ENCODE measurements around the gene COX17. TPM values are rescaled to one million over a fixed set of nuclear protein-coding genes. Genes with fewer than 3 reads are reported as not detected.

COX17 gene
- total RNA-seq, 1 experiment from 2014 or later: 51.3 TPM

GRCh38 chr3:119652306-119653033 lies 24.7 kb downstream of the COX17 start:
- Mint-ChIP-seq H3K9me3 (ENCODE audit: low read depth, unreplicated experiment) (no peaks in the 10 kb centered on the region), H3K27ac (ENCODE audit: unreplicated experiment) (no peak overlapping the region), H3K27me3 (ENCODE audit: unreplicated experiment) (no peaks in the 10 kb centered on the region), H3K36me3 (ENCODE audit: insufficient read depth, unreplicated experiment) (no peaks in the 10 kb centered on the region), H3K4me3 (ENCODE audit: low read depth, unreplicated experiment) (no peak overlapping the region), H3K4me1 (ENCODE audit: low read depth, unreplicated experiment) (no peaks in the 10 kb centered on the region)
- CTCF ChIA-PET: no interaction called here
- DNase-seq: no peak
- BruUV-seq (replicated peaks): no TSS peak
- no peak for TF ChIP-seq CTCF (IDR thresholded peaks at IDR 0.05; ENCODE audit: unreplicated experiment)
- intact Hi-C loops (cut with micrococcal nuclease; ENCODE audit: unreplicated experiment): no loop called here

DNA sequence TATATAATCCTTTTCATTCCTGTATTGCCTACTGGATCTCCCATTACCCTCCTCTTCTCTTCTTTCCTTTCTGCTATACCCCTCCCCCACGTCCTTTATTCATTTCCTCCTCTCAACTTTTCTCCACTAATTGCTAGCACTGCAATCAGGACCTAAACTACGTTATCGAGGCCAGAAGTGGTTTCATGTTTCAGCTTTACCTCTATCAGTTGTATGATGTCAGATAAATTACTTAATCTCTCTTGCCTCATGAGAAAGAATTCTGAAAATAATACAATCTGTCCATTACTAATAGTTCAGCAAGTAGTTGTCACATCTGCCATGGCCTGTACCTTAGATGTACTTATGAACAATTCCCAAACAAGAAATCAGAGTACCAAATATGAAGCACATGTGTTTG lies 27.4 kb downstream of the COX17 start:
- no peaks in the 10 kb centered on the region for H3K4me1 Mint-ChIP-seq (ENCODE audit: low read depth, unreplicated experiment)
- no peak for DNase-seq
- no peak overlapping the region for H3K27ac Mint-ChIP-seq (ENCODE audit: unreplicated experiment)
- CTCF ChIA-PET: no interaction called here
- BruUV-seq (replicated peaks): no TSS peak
- H3K4me3 Mint-ChIP-seq (ENCODE audit: low read depth, unreplicated experiment): no peak overlapping the region
- H3K36me3 Mint-ChIP-seq (ENCODE audit: insufficient read depth, unreplicated experiment): no peaks in the 10 kb centered on the region
- intact Hi-C loops (cut with micrococcal nuclease; ENCODE audit: unreplicated experiment): no loop called here
- H3K27me3 Mint-ChIP-seq (ENCODE audit: unreplicated experiment): no peaks in the 10 kb centered on the region
- H3K9me3 Mint-ChIP-seq (ENCODE audit: low read depth, unreplicated experiment): no peaks in the 10 kb centered on the region
- TF ChIP-seq CTCF (IDR thresholded peaks at IDR 0.05; ENCODE audit: unreplicated experiment): no peak

GRCh38 chr3:119647843-119648575 lies 29.2 kb downstream of the COX17 start:
- H3K4me3 Mint-ChIP-seq (ENCODE audit: low read depth, unreplicated experiment): no peak overlapping the region
- no peak overlapping the region for H3K27ac Mint-ChIP-seq (ENCODE audit: unreplicated experiment)
- no peak for DNase-seq
- H3K36me3 Mint-ChIP-seq (ENCODE audit: insufficient read depth, unreplicated experiment): no peaks in the 10 kb centered on the region
- intact Hi-C loops (cut with micrococcal nuclease; ENCODE audit: unreplicated experiment): no loop called here
- BruUV-seq (replicated peaks): no TSS peak
- TF ChIP-seq CTCF (IDR thresholded peaks at IDR 0.05; ENCODE audit: unreplicated experiment): no peak
- no peaks in the 10 kb centered on the region for H3K9me3 Mint-ChIP-seq (ENCODE audit: low read depth, unreplicated experiment)
- H3K4me1 Mint-ChIP-seq (ENCODE audit: low read depth, unreplicated experiment): no peaks in the 10 kb centered on the region
- H3K27me3 Mint-ChIP-seq (ENCODE audit: unreplicated experiment): no peaks in the 10 kb centered on the region
- CTCF ChIA-PET: no interaction called here

- no TSS peak for BruUV-seq (replicated peaks)
- no peak for DNase-seq
- H3K27me3 Mint-ChIP-seq (ENCODE audit: unreplicated experiment): no peaks in the 10 kb centered on the region
- H3K36me3 Mint-ChIP-seq (ENCODE audit: insufficient read depth, unreplicated experiment): no peaks in the 10 kb centered on the region
- no peak for TF ChIP-seq CTCF (IDR thresholded peaks at IDR 0.05; ENCODE audit: unreplicated experiment)
- intact Hi-C loops (cut with micrococcal nuclease; ENCODE audit: unreplicated experiment): no loop called here
- H3K27ac Mint-ChIP-seq (ENCODE audit: unreplicated experiment): no peak overlapping the region
- H3K4me1 Mint-ChIP-seq (ENCODE audit: low read depth, unreplicated experiment): no peaks in the 10 kb centered on the region
- no peaks in the 10 kb centered on the region for H3K9me3 Mint-ChIP-seq (ENCODE audit: low read depth, unreplicated experiment)
- no peak overlapping the region for H3K4me3 Mint-ChIP-seq (ENCODE audit: low read depth, unreplicated experiment)
- CTCF ChIA-PET: no interaction called here
These were observed 30.0 kb downstream of the COX17 start for GRCh38 chr3:119647171-119647570.

All from Calu3 (cell line).